ENCODE measurements around the gene PTPRN2. TPM values are rescaled to one million over a fixed set of nuclear protein-coding genes. Genes with fewer than 3 reads are reported as not detected.

The PTPRN2 gene
- polyA plus RNA-seq, 1 of the 3 experiments (the other 2 are of a cell fraction) = 4.0 TPM

DNA sequence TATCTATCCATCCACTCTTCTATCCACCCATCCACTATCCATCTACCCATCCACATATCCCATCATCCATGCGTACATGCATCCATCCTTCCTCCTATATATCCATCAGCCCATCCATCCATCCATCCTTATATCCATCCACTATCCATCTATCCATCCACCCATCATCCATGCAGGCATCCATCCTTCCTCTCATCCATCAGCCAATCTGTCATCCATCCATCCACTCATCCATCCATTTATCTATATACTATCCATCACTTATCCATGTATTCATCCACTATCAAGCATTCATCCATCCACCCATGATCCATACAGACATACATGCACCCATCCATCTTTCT lies 765.0 kb downstream of the PTPRN2 start:
- Histone ChIP-seq H3K4me2 (no peak overlapping the region), H3K9ac (no peak overlapping the region), H3K27me3 (ENCODE audit: insufficient read depth) (no peaks in the 10 kb centered on the region), H3K4me3 (ENCODE audit: low read depth in 2 of 2, low read length in 1 of 2) (no peak overlapping the region), H3F3A (replicated peaks; ENCODE audit: insufficient read depth) (no peaks in the 10 kb centered on the region), H3K36me3 (replicated peaks in 1 of 2; ENCODE audit: control insufficient read depth in 1 of 2, insufficient read depth in 2 of 2, low read length in 1 of 2) (no peaks in the 10 kb centered on the region), H2AFZ (ENCODE audit: low read depth) (no peak overlapping the region), H3K4me1 (ENCODE audit: control insufficient read depth in 1 of 2, insufficient read depth in 2 of 2, low read depth in 1 of 2, low read length in 1 of 2) (peaks cover 0 to 4% of the 10 kb centered on the region in 2 experiments; a peak in 1 of 4 replicates), H3K27ac (ENCODE audit: low read depth in 2 of 2, low read length in 1 of 2) (no peak overlapping the region), H3K79me2 (ENCODE audit: insufficient read depth) (no peaks in the 10 kb centered on the region), H3K9me2 (no peaks in the 10 kb centered on the region), H4K20me1 (ENCODE audit: insufficient read depth) (no peaks in the 10 kb centered on the region), H3K9me3 (no peaks in the 10 kb centered on the region; the same call in 1 of the 2 replicates)
- ChIA-PET CTCF (no interaction called here), POLR2A (no interaction called here)
- no peak for DNase-seq
- TF ChIP-seq FOXM1 (IDR thresholded peaks at IDR 0.05; ENCODE audit: low read depth) = no peak
- no peak for TF ChIP-seq MEF2A (IDR thresholded peaks at IDR 0.05; ENCODE audit: borderline replicate concordance, low read depth)
- no peak for TF ChIP-seq RXRA (IDR thresholded peaks at IDR 0.05; ENCODE audit: borderline replicate concordance, low read depth)
- WGBS (ENCODE audit: low lambda C conversion rate) = 23% methylated on average over 1 of the region's 1 CpG

DNA sequence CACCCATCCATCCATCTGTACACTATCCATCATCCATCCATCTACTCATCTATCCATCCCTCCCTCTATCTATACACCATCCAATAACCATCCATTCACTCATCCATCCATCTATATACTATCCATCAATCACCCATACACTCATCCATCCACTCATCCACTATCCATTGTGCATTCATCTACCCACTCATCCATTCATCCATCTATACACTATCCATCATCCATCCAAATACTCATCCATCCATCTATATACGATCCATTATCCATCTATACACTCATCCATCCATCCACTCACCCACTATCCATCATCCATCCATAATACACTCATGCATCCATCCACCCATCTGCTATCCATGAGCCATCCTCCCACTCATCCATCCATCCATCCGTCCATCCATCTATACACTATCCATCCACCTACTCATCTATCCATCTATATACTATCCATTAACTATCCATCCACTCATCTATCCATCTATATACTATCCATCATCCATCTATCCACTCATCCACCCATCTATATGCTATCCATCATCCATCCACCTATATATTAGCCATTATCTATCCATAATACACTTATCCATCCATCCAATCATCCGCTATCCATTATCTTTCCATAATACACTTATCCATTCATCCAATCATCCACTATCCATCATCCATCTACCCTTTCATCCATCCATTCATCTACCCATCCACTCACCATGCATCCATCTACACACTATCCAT lies 765.5 kb downstream of the PTPRN2 start:
- peaks cover 0 to 4% of the 10 kb centered on the region in 2 experiments; a peak in 1 of 4 replicates for H3K4me1 ChIP-seq (ENCODE audit: control insufficient read depth in 1 of 2, insufficient read depth in 2 of 2, low read depth in 1 of 2, low read length in 1 of 2)
- ChIA-PET CTCF (no interaction called here), POLR2A (no interaction called here)
- H3K36me3 ChIP-seq (replicated peaks in 1 of 2; ENCODE audit: control insufficient read depth in 1 of 2, insufficient read depth in 2 of 2, low read length in 1 of 2) = no peaks in the 10 kb centered on the region
- H3K9ac ChIP-seq = no peak overlapping the region
- no peaks in the 10 kb centered on the region for H3F3A ChIP-seq (replicated peaks; ENCODE audit: insufficient read depth)
- no peaks in the 10 kb centered on the region for H3K79me2 ChIP-seq (ENCODE audit: insufficient read depth)
- no peaks in the 10 kb centered on the region; the same call in 1 of the 2 replicates for H3K9me3 ChIP-seq
- no peak overlapping the region for H2AFZ ChIP-seq (ENCODE audit: low read depth)
- H3K27me3 ChIP-seq (ENCODE audit: insufficient read depth) = no peaks in the 10 kb centered on the region
- H3K27ac ChIP-seq (ENCODE audit: low read depth in 2 of 2, low read length in 1 of 2) = no peak overlapping the region
- no peak overlapping the region for H3K4me2 ChIP-seq
- no peak overlapping the region for H3K4me3 ChIP-seq (ENCODE audit: low read depth in 2 of 2, low read length in 1 of 2)
- H4K20me1 ChIP-seq (ENCODE audit: insufficient read depth) = no peaks in the 10 kb centered on the region
- H3K9me2 ChIP-seq = no peaks in the 10 kb centered on the region
- DNase-seq = no peak
- 27% methylated on average over 3 of the region's 3 CpGs for WGBS (ENCODE audit: low lambda C conversion rate)
- TF ChIP-seq, protein P1, sequence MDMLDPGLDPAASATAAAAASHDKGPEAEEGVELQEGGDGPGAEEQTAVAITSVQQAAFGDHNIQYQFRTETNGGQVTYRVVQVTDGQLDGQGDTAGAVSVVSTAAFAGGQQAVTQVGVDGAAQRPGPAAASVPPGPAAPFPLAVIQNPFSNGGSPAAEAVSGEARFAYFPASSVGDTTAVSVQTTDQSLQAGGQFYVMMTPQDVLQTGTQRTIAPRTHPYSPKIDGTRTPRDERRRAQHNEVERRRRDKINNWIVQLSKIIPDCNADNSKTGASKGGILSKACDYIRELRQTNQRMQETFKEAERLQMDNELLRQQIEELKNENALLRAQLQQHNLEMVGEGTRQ (IDR thresholded peaks at IDR 0.05; ENCODE audit: borderline replicate concordance, low read depth, low read length) = no peak
- TF ChIP-seq TCF12 (IDR thresholded peaks at IDR 0.05) (no peak), EP300 (IDR thresholded peaks at IDR 0.05; ENCODE audit: borderline replicate concordance in 1 of 2, low read depth in 1 of 2, low read length in 1 of 2) (no peak), RXRA (IDR thresholded peaks at IDR 0.05; ENCODE audit: borderline replicate concordance, low read depth) (no peak), TAF1 (IDR thresholded peaks at IDR 0.05; ENCODE audit: borderline replicate concordance, low read depth, low read length) (no peak), JUND (IDR thresholded peaks at IDR 0.05) (no peak), SMC3 (IDR thresholded peaks at IDR 0.05; ENCODE audit: low read depth, low read length) (no peak), ELF1 (IDR thresholded peaks at IDR 0.05) (no peak), CHD2 (IDR thresholded peaks at IDR 0.05; ENCODE audit: low read length, partially characterized antibody) (no peak)
- TF ChIP-seq, protein P2, sequence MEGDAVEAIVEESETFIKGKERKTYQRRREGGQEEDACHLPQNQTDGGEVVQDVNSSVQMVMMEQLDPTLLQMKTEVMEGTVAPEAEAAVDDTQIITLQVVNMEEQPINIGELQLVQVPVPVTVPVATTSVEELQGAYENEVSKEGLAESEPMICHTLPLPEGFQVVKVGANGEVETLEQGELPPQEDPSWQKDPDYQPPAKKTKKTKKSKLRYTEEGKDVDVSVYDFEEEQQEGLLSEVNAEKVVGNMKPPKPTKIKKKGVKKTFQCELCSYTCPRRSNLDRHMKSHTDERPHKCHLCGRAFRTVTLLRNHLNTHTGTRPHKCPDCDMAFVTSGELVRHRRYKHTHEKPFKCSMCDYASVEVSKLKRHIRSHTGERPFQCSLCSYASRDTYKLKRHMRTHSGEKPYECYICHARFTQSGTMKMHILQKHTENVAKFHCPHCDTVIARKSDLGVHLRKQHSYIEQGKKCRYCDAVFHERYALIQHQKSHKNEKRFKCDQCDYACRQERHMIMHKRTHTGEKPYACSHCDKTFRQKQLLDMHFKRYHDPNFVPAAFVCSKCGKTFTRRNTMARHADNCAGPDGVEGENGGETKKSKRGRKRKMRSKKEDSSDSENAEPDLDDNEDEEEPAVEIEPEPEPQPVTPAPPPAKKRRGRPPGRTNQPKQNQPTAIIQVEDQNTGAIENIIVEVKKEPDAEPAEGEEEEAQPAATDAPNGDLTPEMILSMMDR (IDR thresholded peaks at IDR 0.05) = no peak
- TF ChIP-seq, protein P3, sequence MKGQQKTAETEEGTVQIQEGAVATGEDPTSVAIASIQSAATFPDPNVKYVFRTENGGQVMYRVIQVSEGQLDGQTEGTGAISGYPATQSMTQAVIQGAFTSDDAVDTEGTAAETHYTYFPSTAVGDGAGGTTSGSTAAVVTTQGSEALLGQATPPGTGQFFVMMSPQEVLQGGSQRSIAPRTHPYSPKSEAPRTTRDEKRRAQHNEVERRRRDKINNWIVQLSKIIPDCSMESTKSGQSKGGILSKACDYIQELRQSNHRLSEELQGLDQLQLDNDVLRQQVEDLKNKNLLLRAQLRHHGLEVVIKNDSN (IDR thresholded peaks at IDR 0.05; ENCODE audit: borderline replicate concordance, low read depth) = no peak
